ENCODE results near the gene COX6B1.

COX6B1 gene

GRCh38 chr19:35669974-35670373, 21.9 kb downstream of the COX6B1 start:
- Histone ChIP-seq H3K36me3 (ENCODE audit: insufficient read depth, low read length) (no peaks in the 10 kb centered on the region), H3K9me3 (ENCODE audit: insufficient read depth, low read depth, low read length) (no peaks in the 10 kb centered on the region), H3F3A (ENCODE audit: low read depth) (no peaks in the 10 kb centered on the region), H3K4me3 (ENCODE audit: low read length, poor library complexity, severe bottlenecking) (no peak overlapping the region), H3K4me1 (ENCODE audit: insufficient read depth, low read length, poor library complexity, severe bottlenecking) (no peaks in the 10 kb centered on the region), H3K27me3 (ENCODE audit: insufficient read depth, low read length, poor library complexity, severe bottlenecking) (no peaks in the 10 kb centered on the region), H3K79me2 (ENCODE audit: insufficient read depth, low read length) (no peaks in the 10 kb centered on the region), H3K9me2 (replicated peaks; ENCODE audit: low read depth, low read length) (no peaks in the 10 kb centered on the region), H2AFZ (ENCODE audit: low read length) (no peak overlapping the region), H3K9ac (ENCODE audit: low read depth, low read length, poor library complexity, severe bottlenecking) (no peak overlapping the region), H3K4me2 (ENCODE audit: low read depth, low read length, poor library complexity, severe bottlenecking) (no peak overlapping the region), H4K20me1 (ENCODE audit: insufficient read depth, low read length, poor library complexity, severe bottlenecking) (no peaks in the 10 kb centered on the region)
- TF ChIP-seq CTCF (conservative IDR thresholded peaks at IDR 0.05; ENCODE audit: low read length) (no peak), EZH2phosphoT487 (IDR thresholded peaks at IDR 0.05; ENCODE audit: borderline replicate concordance) (no peak)

DNA sequence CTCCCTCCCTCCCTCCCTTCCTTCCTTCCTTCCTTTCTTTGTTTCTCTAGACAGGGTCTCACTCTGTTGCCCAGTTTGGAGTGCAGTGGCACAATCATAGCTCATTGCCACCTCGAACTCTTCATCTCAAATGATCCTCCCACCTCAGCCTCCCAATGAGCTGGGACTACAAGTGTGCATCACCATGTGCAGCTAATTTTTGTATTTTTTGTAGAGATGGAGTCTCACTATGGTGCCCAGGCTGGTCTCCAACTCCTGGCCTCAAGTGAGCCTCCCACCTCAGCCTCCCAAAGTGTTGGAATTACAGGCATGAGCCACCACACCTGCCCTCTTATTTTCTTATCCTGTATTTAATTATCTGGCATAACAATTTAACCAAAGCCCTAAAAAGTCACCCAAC, 22.6 kb downstream of the COX6B1 start:
- H3F3A ChIP-seq (ENCODE audit: low read depth) = no peaks in the 10 kb centered on the region
- H3K9me3 ChIP-seq (ENCODE audit: insufficient read depth, low read depth, low read length) = no peaks in the 10 kb centered on the region
- H4K20me1 ChIP-seq (ENCODE audit: insufficient read depth, low read length, poor library complexity, severe bottlenecking) = no peaks in the 10 kb centered on the region
- H3K4me3 ChIP-seq (ENCODE audit: low read length, poor library complexity, severe bottlenecking) = no peak overlapping the region
- TF ChIP-seq EZH2phosphoT487 (IDR thresholded peaks at IDR 0.05; ENCODE audit: borderline replicate concordance) = no peak
- TF ChIP-seq CTCF (conservative IDR thresholded peaks at IDR 0.05; ENCODE audit: low read length) = no peak
- H3K9ac ChIP-seq (ENCODE audit: low read depth, low read length, poor library complexity, severe bottlenecking) = no peak overlapping the region
- H3K27me3 ChIP-seq (ENCODE audit: insufficient read depth, low read length, poor library complexity, severe bottlenecking) = no peaks in the 10 kb centered on the region
- H3K36me3 ChIP-seq (ENCODE audit: insufficient read depth, low read length) = no peaks in the 10 kb centered on the region
- H3K79me2 ChIP-seq (ENCODE audit: insufficient read depth, low read length) = no peaks in the 10 kb centered on the region
- H3K4me2 ChIP-seq (ENCODE audit: low read depth, low read length, poor library complexity, severe bottlenecking) = no peak overlapping the region
- H3K9me2 ChIP-seq (replicated peaks; ENCODE audit: low read depth, low read length) = no peaks in the 10 kb centered on the region
- H2AFZ ChIP-seq (ENCODE audit: low read length) = no peak overlapping the region
- H3K4me1 ChIP-seq (ENCODE audit: insufficient read depth, low read length, poor library complexity, severe bottlenecking) = no peaks in the 10 kb centered on the region

DNA sequence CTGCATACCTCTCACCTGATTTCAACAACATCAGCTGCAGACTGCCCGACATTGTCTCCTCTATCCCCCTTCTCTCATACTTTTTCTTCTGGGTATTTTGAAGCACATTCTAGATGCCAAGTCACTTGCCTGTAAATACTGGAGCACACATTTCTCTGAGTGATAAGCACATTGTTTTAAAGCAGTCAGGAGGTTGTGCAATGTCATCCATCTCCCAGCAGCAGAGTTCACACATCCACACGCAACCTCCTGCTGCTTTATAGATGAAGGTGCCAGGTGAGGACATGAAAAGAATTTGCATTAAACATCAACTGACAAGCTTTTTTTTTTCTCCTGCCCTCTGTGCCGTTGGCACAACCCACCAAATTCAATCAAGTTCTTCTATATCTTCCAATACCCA, 23.7 kb downstream of the COX6B1 start:
- Histone ChIP-seq H3K9me2 (replicated peaks; ENCODE audit: low read depth, low read length) (no peaks in the 10 kb centered on the region), H3K27me3 (ENCODE audit: insufficient read depth, low read length, poor library complexity, severe bottlenecking) (no peaks in the 10 kb centered on the region), H3K4me2 (ENCODE audit: low read depth, low read length, poor library complexity, severe bottlenecking) (no peak overlapping the region), H3K36me3 (ENCODE audit: insufficient read depth, low read length) (no peaks in the 10 kb centered on the region), H3K9me3 (ENCODE audit: insufficient read depth, low read depth, low read length) (no peaks in the 10 kb centered on the region), H3F3A (ENCODE audit: low read depth) (no peaks in the 10 kb centered on the region), H3K79me2 (ENCODE audit: insufficient read depth, low read length) (no peaks in the 10 kb centered on the region), H2AFZ (ENCODE audit: low read length) (no peak overlapping the region), H4K20me1 (ENCODE audit: insufficient read depth, low read length, poor library complexity, severe bottlenecking) (no peaks in the 10 kb centered on the region), H3K4me3 (ENCODE audit: low read length, poor library complexity, severe bottlenecking) (no peak overlapping the region), H3K4me1 (ENCODE audit: insufficient read depth, low read length, poor library complexity, severe bottlenecking) (no peaks in the 10 kb centered on the region), H3K9ac (ENCODE audit: low read depth, low read length, poor library complexity, severe bottlenecking) (no peak overlapping the region)
- TF ChIP-seq EZH2phosphoT487 (IDR thresholded peaks at IDR 0.05; ENCODE audit: borderline replicate concordance) (no peak), CTCF (conservative IDR thresholded peaks at IDR 0.05; ENCODE audit: low read length) (no peak)
